GM19452 (cell line): ENCODE data around the gene ICAM5.

Experiments
- ATAC-seq: cut with Tn5 transposase; IDR thresholded peaks from one replicate; pipeline ENCODE4 v1.9.1; 2021; ENCODE audit not compliant: unreplicated experiment

ICAM5 gene

GRCh38 chr19:10291554-10292205, 1.9 kb downstream of the ICAM5 start:
- no peak for ATAC-seq

- ATAC-seq: no peak
Observed at GRCh38 chr19:10292206-10292788, 2.5 kb downstream of the ICAM5 start.

GRCh38 chr19:10292789-10293636, 3.3 kb downstream of the ICAM5 start:
- no peak for ATAC-seq

GRCh38 chr19:10293637-10294367, 4.0 kb downstream of the ICAM5 start:
- no peak for ATAC-seq

GRCh38 chr19:10294368-10294697, 4.6 kb downstream of the ICAM5 start:
- no peak for ATAC-seq

GRCh38 chr19:10295305-10295846, 5.6 kb downstream of the ICAM5 start:
- ATAC-seq: no peak

- no peak for ATAC-seq
Observed at GRCh38 chr19:10295847-10296591, 6.3 kb downstream of the ICAM5 start.

GRCh38 chr19:10299545-10300458, 10.1 kb downstream of the ICAM5 start:
- no peak for ATAC-seq

GRCh38 chr19:10305139-10305806, 15.5 kb downstream of the ICAM5 start:
- ATAC-seq: no peak

GRCh38 chr19:10306327-10306726, 16.6 kb downstream of the ICAM5 start:
- ATAC-seq: no peak

GRCh38 chr19:10309423-10309822, 19.7 kb downstream of the ICAM5 start, which contains the start of gene ZGLP1:
Gene ZGLP1, minus strand, starts transcription at chr19:10309815.
- no peak for ATAC-seq

GRCh38 chr19:10315335-10316214, 25.8 kb downstream of the ICAM5 start, which contains the start of gene FDX2:
Gene FDX2, minus strand, starts transcription at chr19:10316015. Its CDS starts 19 bp downstream, at chr19:10315996.
- peak; percentile 75 for ATAC-seq

- no peak for ATAC-seq
Observed at GRCh38 chr19:10316229-10317044, 26.7 kb downstream of the ICAM5 start.

GRCh38 chr19:10317045-10317856, 27.5 kb downstream of the ICAM5 start:
- no peak for ATAC-seq

- ATAC-seq: no peak
Observed at GRCh38 chr19:10317857-10318462, 28.2 kb downstream of the ICAM5 start.
